ENCODE data around the gene CD93.

CD93 gene, protein sequence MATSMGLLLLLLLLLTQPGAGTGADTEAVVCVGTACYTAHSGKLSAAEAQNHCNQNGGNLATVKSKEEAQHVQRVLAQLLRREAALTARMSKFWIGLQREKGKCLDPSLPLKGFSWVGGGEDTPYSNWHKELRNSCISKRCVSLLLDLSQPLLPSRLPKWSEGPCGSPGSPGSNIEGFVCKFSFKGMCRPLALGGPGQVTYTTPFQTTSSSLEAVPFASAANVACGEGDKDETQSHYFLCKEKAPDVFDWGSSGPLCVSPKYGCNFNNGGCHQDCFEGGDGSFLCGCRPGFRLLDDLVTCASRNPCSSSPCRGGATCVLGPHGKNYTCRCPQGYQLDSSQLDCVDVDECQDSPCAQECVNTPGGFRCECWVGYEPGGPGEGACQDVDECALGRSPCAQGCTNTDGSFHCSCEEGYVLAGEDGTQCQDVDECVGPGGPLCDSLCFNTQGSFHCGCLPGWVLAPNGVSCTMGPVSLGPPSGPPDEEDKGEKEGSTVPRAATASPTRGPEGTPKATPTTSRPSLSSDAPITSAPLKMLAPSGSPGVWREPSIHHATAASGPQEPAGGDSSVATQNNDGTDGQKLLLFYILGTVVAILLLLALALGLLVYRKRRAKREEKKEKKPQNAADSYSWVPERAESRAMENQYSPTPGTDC

DNA sequence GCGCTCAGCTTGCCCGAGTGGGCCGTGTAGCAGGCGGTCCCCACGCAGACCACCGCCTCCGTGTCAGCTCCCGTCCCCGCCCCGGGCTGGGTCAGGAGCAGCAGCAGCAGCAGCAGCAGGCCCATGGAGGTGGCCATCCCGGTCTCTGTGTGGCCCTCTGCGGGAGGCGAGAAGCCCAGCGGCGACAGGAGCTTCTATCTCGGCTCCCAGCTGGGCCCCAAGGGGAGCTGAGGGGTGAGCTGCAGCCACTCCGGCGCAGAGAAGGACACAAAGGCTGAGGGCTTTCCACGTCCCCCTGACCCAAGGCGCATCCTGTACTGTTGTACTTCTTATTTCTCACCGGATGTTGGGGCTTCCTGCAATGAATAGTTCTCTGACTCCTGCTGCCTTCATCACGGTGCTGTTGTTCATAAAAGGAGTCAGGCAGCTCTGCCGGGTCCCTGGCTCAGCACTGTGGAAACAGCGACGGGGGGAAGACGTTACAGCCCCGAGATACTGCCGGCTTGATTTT lies at the start of gene CD93:
Gene CD93 (minus strand): TSS at position 269 of the 511 bp plus-strand sequence. CDS start 132 bp downstream, at position 137.
- DNase-seq (ENCODE audit: low read depth in 3 of 3) = no peak

DNA sequence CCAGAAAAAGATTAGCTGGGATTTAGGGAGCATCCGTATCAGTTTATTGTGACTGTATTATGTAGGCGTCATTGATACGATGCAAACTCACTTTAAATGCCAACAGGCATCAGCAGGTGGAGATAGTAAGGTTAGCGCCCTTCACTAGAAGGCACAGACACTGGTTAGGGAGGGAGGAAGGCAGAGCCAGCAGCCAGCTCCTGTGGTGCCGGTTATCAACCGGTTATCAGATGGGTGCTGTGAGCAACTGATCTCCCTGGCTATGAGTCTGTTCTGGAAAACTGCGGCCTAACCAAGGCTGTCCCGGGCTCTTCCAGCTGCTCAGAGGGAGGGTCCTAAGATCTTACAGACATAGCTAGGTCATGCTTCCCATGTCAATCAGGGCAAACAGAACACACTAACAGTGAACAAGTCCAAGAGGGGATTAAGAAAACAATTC lies 47.5 kb upstream of the CD93 start:
- DNase-seq (ENCODE audit: low read depth in 3 of 3) = no peak

DNA sequence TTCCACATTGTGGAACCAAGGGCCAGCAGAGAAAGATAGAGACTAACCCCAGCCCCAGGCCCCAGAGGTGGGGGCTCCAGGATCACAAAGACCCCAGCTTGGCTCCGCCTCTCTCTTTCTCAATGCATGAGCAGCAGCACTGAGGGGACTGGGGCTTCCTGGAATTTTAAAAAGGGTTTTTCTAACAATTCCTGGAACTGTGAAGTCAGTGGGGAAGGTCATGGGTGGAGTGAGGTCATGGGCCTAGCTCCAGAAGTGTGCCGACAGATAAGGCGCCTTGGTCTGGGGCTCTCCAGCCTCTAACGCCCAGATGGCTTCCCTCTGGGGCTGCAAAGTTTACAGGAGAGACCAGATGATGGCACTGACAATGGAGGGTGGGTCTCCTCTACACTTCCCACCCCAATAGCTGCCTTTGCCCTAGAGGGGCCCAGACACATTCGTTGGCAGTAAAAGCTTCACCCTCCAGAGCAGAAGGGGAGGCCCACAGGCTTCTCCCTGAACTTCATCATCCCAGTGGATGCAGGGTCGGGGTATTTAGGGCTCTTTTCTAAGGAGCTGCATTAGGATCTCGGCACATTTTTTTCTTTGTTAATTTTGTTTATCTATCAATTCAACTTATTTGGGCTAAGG lies 46.9 kb upstream of the CD93 start:
- DNase-seq (ENCODE audit: low read depth in 3 of 3) = no peak

DNA sequence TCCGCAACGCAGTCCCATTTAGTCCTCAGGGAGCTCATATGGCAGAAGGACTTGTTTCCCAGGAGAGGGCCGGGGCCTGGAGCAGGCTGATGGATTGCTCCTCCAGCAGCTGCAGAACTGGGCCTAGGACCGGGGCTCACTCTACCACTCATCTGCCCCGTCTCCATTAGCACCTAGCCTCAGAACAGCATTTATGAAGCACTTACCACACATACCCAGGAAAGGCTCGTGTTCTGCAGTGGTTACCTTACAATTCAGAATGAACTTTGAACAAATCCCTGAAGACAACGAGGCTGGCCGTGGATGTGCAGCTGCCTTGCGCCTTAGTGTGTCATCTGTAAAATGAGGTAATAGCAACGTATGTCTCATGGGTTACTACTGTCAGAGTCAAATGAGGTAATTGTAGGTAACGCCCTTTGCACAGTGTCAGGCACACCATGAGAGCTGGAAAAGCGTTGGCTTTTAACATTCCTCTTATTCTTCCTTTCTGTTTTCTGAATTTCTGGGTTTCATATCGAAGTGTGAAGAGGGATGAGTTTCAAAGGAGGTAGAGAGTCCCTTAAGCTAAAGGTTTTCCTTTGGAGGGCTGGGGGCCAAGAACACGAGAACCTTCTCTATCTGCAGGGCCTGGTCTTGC lies 46.3 kb upstream of the CD93 start:
- DNase-seq (ENCODE audit: low read depth in 3 of 3) = no peak

DNA sequence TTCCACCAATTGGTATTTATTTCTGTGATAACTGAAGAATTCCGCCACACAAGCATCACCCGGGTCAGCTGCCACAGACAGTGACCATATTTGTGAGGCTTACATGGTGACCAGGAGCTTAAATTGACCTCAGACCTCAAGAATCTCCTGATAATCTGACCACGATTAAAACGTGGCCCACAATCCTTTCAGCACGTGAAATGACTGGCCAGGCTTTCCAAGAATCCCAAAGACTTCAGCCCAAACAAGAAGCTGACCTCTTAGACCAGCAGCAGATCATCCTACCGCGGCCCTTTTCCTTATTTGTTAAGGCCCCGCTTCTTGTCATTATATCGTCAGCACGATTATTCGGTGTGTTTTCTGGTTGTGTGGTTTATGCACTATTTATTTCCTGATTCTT lies 45.6 kb upstream of the CD93 start:
- no peak for DNase-seq (ENCODE audit: low read depth in 3 of 3)

DNA sequence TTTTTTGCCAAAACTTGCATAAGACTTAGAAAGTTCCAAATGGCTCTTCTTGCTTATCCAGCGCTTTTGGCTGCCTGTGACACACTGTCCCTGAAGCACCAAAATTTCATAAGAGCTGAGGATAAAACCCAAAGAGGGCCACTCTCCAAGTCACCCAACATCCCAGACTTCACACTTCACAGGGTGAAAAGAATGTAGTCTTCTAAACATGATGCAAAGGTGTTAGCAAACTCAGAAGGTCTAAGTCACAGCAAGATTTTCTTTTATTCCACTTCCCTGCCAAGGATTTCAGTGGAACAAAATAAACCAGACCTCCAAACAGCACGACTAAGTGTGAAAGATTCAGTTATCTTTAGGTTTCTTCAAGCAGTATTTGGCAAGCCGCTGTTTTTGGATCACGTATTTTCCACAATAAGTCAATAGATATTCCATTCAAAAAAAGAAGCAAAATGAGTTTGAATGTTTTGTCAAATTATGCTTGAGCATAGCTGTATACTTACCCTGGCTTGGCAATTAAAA lies 44.6 kb upstream of the CD93 start:
- DNase-seq (ENCODE audit: low read depth in 3 of 3) = no peak

DNA sequence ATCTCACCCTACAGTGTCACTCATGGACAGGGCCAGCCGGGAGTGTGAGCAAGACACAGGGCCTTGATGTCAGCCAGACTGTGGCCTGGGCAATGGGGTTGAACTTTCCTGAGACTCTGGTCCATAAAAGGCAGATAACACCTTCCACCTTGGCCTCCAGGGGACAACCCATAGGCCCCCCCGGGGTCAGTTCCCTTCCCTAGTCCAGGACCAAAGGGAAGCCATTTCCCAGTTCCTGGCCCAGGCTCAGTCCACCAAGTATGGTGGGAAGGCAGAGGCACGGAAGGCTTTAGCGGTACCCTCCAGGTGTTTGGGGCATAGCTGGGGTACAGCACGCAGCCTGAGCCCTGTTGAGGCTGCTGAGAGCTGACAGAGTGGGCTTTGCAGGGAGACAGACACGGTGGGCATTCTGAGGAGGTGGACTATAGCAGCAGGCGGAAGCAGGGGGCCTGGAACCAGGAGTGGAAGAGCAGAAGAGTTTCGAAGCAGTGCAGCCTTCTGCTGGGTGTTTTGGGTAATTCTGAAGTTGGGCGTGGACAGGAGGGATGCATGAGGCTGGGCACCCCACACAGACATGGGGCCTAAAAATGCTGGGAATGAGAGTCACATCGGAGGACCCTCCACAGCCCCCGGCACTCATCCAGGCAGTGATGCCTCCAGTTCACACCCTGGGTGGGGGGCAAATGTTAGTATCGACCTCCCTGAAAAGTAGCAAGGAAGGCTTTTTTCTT lies 43.9 kb upstream of the CD93 start:
- no peak for DNase-seq (ENCODE audit: low read depth in 3 of 3)

DNA sequence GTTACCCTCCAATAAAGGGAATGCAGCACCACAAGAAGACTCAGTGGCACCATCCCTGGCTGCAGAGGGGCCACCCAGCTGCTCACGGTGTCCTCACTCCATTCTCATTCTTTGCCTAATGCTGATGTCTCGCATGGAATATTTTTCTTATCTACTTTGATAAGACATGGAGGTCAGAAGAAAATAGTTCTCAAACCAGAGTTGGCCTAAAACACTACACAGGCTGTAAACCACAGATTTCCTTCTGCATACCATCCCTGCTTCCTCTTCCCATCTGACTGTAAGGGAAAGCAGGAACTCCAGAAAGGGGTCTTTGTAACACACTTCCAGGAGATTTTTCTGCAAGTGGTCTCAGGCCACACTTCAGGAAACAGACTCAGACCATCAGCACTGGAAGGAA lies 43.1 kb upstream of the CD93 start:
- no peak for DNase-seq (ENCODE audit: low read depth in 3 of 3)

DNA sequence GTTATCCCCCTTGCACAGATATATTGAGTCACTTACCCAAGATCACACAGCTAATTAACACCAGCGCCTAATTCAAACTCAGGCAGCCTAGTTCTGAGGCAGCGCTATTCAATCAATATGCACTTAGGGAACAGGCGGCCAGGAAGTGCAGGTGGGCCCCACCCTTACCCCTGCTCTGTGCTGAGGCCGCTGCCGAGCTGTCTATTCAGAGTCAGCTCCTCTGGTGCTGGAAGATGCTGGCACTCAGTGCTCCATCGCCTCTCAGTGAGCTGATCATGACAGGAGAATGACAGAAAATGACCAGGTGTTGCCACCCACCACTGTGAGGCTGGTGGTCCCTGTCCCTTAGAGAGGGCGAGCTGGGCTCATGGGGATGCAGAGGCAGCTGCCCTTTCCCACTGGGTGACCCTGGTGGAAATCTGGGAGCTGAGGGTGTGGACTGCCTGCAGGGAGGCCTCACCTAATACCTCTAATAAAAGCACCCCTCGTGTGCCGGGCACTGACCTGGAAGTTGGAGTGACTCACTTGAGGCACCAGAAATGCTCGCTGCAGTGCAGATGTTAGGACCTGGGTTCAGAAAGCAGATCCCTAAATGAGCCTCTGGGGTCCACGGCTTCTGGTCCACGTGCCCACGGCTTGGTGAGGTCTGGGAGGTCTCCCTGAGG lies 42.5 kb upstream of the CD93 start:
- DNase-seq (ENCODE audit: low read depth in 3 of 3) = no peak

DNA sequence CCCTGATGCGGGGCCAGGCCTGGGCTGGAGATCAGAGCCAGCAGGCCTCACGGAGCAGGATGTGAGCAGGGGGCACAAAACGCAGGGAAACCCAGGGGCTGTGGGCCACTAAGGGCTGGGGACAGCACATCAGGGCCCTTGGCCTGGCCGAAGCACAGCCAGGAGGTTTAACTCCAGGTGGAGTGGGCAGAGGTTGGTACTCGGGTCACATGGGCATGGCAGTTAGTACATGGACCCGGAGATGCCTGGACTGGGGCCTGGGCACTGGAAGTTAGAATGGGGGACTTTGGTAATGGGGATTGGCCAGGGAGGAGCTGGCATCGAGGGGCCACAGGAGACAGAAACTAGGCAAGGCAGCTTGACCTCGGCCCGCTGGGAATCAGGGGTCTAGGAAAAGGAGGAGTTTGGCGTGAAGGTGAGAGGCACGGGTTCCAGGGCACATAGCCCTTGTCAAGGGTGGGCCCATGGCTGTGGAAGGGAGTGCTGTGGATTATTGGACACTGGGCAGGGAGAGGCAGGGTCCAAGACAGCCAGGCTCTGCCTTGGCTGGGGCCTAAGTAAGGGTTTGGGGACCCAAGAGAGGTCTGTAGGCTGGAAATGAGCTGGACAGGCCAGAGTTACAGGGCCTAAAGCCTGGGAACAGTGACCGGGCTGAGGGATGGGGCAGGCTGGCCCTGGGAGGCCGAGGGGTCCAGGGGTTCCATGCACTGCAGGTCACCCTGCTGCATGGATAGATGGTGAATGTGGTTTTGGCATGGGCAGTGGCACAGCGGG lies 41.6 kb upstream of the CD93 start:
- DNase-seq (ENCODE audit: low read depth in 3 of 3) = no peak

DNA sequence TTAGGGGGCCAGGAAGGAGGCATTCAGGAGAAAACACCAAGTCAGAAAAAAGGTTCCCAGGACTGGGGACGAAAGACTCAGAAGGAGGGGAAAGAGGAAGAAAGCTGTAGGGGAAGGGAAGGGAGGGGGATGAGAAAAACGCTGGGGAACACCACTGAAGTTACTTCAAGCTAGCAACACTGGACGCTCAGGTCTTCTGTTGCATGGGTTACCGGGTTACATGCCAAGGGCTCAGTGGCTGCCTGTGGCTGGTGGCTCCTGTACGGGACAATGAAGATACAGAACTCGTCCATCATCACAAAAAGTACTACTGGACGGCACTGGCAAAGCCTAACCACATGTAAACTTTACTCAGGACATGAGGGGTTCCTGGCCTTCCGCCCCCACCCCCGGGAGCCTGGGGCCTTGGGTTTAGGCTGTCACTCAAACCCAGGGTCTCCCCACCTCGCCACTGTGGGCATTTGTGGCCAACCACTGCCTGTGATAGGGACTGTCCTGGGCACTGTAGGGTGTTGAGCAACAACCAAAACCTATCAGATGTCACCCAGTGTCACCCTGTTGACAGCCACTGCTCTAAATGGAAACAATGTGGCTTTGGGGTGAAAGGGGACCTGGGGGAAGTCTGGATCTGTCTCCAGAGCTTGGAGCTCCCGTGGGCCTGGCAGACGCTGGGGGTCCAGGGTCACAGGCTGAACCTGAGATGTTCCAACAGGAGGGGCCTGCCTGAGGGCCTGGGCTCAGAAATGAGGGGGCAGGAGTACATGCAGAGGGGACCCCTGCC lies 40.3 kb upstream of the CD93 start:
- DNase-seq (ENCODE audit: low read depth in 3 of 3) = no peak

DNA sequence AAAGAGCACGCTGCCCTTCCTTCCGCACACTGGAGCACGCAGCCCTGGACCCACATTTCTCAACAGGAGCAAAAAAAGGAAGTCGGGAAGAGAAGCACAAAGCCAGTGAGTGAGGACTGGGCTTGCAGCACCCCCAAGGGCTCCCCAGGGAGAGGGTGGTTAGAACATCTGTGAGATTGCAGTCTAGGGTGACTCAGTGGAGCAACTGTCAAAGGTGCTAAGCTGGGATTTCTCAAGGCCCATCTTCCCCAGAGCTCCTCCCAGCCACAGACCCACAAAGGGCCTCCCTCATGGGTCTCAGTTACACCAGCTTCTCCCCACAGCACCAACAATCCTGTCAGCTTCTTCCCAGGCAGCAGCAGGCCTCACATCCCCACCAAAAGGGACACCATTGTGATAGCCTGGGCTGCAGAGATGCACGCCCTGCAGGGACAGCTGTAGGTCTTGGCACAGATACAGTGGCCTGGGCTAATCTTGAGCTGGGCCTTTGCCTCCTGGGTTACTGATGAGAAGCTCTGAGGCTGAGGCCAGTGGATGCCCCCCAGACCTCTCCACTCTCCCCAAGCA lies 39.6 kb upstream of the CD93 start:
- no peak for DNase-seq (ENCODE audit: low read depth in 3 of 3)

DNA sequence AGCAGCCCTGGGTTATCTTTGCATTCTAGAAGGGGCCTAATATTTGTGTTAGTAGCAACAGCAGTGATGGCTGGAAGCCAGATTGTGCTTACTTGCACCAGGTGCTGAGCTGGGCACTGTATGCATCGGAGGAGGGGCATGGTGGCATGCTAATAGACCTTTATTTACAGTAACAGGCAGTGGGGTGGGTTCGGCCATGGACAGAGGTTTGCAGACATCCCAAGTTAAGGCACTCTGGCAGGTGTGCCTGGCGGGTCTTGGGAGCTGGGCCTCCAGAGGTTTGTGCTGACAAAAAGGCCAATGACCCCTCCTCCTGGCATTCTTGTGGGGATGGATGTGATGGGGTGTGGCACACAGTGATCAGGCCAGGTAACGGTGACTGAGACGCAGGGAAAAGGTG lies 39.0 kb upstream of the CD93 start:
- DNase-seq (ENCODE audit: low read depth in 3 of 3) = no peak

DNA sequence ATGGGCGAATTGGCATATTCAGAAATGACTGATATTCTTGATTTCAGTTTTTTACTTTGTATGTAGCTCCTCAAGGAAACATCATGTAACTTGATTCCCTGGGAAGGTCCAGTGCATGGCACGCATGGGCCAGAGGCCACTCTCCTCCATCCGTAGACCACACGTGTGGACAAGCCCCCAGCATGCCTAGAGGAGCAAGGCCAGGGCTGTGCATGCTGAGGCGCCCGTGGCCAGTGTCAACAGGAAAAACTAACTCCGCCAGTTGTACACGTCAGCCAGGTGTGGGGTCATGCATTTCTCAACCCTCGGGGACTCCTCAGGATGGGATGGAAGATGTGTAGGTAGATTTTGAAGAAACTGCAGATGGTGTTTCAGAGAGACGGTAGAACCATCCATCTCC lies 37.8 kb upstream of the CD93 start:
- DNase-seq (ENCODE audit: low read depth in 3 of 3) = no peak

DNA sequence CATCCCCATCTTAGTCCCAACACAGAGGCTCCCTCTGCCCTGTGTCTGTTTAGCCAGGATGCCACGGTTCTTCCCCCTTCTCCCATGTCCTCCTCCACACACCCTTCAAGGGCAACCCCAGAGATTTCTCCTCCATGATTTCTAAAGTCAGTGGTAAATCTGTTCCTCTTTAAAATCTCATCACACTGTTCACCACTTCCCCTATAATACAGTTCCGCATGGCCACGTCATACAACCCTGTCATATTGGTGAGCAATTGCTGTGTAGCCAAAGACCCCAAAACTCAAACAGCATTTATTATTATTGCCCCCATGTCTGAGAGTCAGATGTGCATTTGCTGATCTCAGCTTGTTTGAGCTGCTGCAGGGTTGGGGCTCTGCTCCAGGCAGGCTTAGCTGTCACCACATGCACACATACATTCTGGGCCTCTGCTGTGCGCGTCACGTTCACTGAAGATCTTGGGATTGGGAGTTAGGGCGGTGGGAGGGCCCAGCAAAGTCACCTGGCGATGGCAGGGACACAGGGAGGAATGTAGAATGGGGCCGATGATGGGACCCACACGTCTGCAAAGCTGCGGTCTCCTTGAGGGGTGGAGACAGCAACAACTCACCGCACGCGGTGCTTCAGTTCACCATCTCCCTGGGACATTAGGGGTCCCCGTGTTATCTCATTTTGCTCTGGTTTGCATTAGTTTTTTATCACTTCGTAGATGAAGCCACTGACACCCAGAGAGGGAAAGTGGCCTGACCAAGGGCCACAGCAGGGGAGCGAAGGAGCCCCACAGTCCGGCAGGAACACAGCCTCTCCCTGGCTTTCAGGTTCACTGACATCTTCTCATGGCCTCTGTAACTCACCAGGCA lies 36.9 kb upstream of the CD93 start:
- no peak for DNase-seq (ENCODE audit: low read depth in 3 of 3)

DNA sequence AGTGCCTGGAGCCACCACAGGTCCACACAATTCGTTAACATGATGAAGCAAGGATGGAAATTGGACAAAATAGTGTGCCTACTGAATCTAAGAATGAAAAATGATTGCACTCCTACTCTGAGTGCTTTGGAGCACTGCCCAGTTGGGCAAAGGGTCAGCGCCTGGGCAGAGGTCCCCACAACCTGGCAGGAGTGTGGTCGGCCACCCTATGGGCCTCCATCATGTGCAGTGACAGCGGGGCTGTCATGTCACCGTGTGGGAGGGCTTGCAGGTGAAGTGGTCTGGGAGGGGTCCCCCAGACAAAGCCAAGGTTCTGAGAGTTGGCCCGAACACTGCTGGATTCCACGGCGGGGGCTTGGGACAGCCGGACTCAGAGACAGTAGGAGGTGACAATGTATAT lies 36.2 kb upstream of the CD93 start:
- DNase-seq (ENCODE audit: low read depth in 3 of 3) = no peak

DNA sequence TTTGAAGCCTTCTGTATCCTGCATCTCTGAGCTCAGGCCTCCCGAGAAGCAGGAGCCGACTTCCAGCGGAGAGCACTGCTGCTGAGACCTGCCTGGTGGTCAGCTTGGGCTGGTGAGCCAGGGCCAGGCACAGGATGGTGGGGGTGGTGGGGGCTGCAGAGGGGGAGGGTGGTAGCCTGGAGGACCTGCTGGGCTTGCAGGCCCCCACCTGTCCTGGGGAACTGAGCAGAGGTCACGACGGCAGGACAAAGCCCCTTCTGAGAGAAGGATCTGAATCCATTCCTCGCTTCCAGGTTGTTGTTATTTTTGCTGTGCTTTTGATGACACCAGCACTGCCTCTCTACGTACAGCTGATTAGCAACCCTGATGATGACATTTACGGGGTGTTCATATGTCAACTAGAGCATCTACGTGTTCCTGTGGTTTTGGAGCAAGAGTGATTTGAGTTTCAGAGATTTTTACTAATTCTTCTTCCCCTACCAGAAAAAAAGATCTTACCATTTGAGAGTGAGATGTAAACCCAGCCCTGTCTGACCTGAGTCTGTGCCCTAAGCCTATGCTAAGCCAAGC lies 35.7 kb upstream of the CD93 start:
- DNase-seq (ENCODE audit: low read depth in 3 of 3) = no peak
